ES-I3 (cell line): ENCODE data around the gene ZNF432.
"Not testable (repeated sequence)": the region's sequence is repeated elsewhere in the genome, so short reads cannot be mapped to it uniquely, and the experiment has no call there.

Experiments used
- H3K36me3 ChIP-seq: 2 replicates; pipeline ENCODE4 v1.6.1; 2013; ENCODE audit warnings: mild to moderate bottlenecking, low read length, control low read depth, moderate library complexity; ENCODE audit not compliant: insufficient read depth
- H3K4me1 ChIP-seq: 2 replicates; pipeline ENCODE4 v1.6.1; 2013; ENCODE audit warnings: mild to moderate bottlenecking, control low read depth, low read length; ENCODE audit not compliant: insufficient read depth
- H3K9ac ChIP-seq: 2 replicates; pipeline ENCODE4 v1.6.1; 2013; ENCODE audit warnings: low read depth, mild to moderate bottlenecking, low read length, moderate library complexity
- H3K9me3 ChIP-seq: 2 replicates; pipeline ENCODE4 v1.6.1; 2013; ENCODE audit warnings: mild to moderate bottlenecking, low read length, moderate library complexity; ENCODE audit not compliant: control insufficient read depth, insufficient read depth

ZNF432 gene

DNA sequence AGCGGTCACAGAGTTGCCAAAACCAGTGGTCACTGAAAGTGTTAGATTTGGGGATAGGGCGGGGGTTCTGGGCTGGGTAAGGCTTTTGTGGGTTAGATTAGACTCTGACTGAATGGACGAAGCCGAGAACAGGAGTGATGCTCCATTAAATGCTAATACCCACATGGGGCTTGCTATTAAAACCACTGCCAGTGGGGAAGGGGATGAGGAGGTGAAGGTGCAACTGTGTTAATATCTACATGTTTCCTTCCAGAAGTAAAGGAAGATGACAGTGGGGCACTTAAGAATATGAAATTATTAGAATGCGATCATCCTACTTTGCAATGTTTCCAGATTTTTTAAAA, 19.9 kb downstream of the ZNF432 start:
- Histone ChIP-seq H3K36me3 (peaks cover 18% of the 10 kb centered on the region; the same call in 1 of the 2 replicates), H3K4me1 (no peaks in the 10 kb centered on the region; the same call in 1 of the 2 replicates), H3K9ac (peak overlapping the region; percentile 83), H3K9me3 (peaks cover 6% of the 10 kb centered on the region)

DNA sequence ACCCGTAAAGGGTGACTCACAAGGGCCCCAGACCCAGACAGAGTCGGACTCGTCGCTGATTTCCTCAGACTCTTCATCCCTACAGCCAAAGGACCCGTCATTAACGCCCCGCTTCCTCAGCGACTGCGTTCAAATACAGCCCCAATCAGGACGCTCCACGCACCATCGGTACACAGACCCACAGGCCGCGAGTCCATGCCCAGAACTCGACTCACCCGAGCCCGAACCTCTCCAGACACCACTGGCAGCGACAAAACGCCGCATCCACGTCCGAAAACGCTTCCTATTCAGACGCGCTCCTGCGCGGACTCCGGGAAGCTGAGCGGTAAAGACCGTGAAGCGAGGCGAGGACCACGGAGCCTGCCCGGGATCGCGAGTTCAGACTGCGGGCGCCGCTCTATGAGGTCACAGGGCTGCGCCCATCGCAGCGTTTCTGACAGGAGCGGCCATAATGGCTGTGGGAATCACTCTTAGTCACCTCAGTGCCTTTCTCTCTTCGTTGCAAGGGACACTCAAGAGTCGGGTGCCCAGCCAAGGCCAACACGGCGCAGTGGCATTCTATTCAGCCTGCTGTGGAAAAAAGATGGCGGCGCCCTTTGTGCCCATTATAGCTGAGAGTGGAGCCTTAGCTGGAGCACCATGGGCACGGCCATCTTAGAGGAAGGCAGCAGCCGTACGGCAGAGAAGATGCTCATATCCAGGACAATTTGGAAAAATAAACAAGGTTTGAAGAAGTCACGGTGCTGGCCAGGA, 20.4 kb downstream of the ZNF432 start, which contains the start of gene ZNF614:
ZNF614 (minus strand) TSS at position 353 of the 753 bp plus-strand sequence. CDS start 2,634 bp downstream, outside the sequence.
- peaks cover 3% of the 10 kb centered on the region for H3K9me3 ChIP-seq

GRCh38 chr19:52026255-52026990, 22.2 kb downstream of the ZNF432 start:
- H3K36me3 ChIP-seq = peaks cover 21% of the 10 kb centered on the region; the same call in 1 of the 2 replicates
- not testable (repeated sequence) for H3K9me3 ChIP-seq, H3K9ac ChIP-seq, H3K4me1 ChIP-seq

More for the DNA sequence above, 20.4 kb downstream of the ZNF432 start, which contains the start of gene ZNF614:
- no peaks in the 10 kb centered on the region; the same call in 1 of the 2 replicates for H3K4me1 ChIP-seq
- peak within 1 kb of the TSS; percentile 83 for H3K9ac ChIP-seq
- peaks cover 21% of the 10 kb centered on the region; the same call in 1 of the 2 replicates for H3K36me3 ChIP-seq

GRCh38 chr19:52024478-52024877, 24.2 kb downstream of the ZNF432 start:
- peaks cover 29% of the 10 kb centered on the region; the same call in 1 of the 2 replicates for H3K36me3 ChIP-seq
- not testable (repeated sequence) for H3K4me1 ChIP-seq, H3K9ac ChIP-seq, H3K9me3 ChIP-seq

DNA sequence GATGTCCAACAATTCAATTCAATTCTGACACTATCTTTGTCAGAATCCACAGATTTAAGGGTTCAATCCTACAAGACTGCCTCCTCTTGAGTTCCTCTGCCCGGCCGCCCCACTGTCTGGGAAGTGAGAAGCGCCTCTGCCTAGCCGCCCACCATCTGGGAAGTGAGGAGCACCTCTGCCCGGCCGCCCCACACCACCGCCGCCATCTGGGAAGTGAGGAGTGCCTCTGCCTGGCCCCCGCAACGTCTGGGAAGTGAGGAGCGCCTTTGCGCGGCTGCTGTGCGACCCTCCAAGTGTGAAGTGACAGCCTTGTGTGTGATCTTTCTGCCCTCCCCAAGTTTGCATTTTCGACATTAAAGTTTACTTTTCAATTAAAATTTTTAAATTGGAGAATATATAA, 26.4 kb downstream of the ZNF432 start:
- peaks cover 35% of the 10 kb centered on the region; the same call in 1 of the 2 replicates for H3K36me3 ChIP-seq
- no peak overlapping the region for H3K9ac ChIP-seq
- no peaks in the 10 kb centered on the region; the same call in 1 of the 2 replicates for H3K9me3 ChIP-seq
- no peaks in the 10 kb centered on the region for H3K4me1 ChIP-seq

DNA sequence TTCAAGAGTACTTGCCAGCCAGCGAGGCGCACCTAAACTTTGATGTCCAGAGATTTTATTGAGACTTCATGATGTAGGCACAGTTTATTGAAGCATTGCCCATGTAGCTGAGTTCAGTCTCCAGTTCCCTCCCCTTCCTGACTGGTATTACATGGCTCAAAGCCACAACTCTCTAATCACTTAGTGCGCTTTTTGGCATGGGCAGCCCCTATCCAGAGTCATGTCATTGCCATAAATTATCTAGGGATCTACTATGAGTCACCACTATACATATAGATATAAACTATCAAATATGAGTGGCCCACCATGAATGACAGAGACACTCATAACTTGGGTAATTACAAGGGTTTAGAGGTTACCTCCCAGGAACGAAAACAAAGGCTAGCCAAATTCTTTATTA, 28.1 kb downstream of the ZNF432 start:
- H3K36me3 ChIP-seq = peaks cover 45% of the 10 kb centered on the region; the same call in 1 of the 2 replicates

GRCh38 chr19:52010674-52011073, 38.0 kb downstream of the ZNF432 start:
- Histone ChIP-seq H3K4me1 (no peaks in the 10 kb centered on the region), H3K9me3 (no peaks in the 10 kb centered on the region), H3K9ac (no peak overlapping the region), H3K36me3 (no peaks in the 10 kb centered on the region)

More for the DNA sequence above, 28.1 kb downstream of the ZNF432 start:
- H3K4me1 ChIP-seq = no peaks in the 10 kb centered on the region
- peaks cover 7% of the 10 kb centered on the region for H3K9me3 ChIP-seq
- no peak overlapping the region for H3K9ac ChIP-seq

GRCh38 chr19:52007806-52008557, 40.7 kb downstream of the ZNF432 start, which contains the start of gene ZNF615:
TSS of gene ZNF615 (minus strand) at chr19:52008211. CDS start at chr19:52003711, 4,500 bp downstream.
- Histone ChIP-seq H3K4me1 (no peaks in the 10 kb centered on the region), H3K9me3 (no peaks in the 10 kb centered on the region; the same call in 1 of the 2 replicates), H3K9ac (peak within 1 kb of the TSS; percentile 96), H3K36me3 (0 out of 2 replicates have a peak, but pooled peaks cover 3% of the 10 kb centered on the region)

DNA sequence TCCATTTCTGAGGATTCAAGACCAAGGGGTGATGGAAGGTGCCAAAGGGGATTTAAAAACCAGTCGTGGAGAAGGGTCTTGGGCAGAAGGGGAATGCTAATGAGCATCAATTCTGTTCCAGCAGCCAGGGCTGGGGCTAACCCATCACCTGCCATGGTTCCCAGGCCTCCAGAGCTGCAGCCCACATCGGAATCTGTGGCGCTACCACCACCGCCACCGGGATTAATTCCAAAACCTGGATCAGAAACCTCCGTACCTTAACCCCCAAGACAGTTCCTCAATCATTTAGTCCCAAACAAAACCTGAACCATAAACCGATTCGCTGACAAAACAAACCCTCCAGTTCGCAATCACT, 41.2 kb downstream of the ZNF432 start:
- H3K36me3 ChIP-seq = 0 out of 2 replicates have a peak, but pooled peaks cover 3% of the 10 kb centered on the region
- no peaks in the 10 kb centered on the region for H3K4me1 ChIP-seq
- H3K9me3 ChIP-seq = no peaks in the 10 kb centered on the region; the same call in 1 of the 2 replicates
- peak overlapping the region; percentile 96 for H3K9ac ChIP-seq

GRCh38 chr19:51994048-51994644, 54.5 kb downstream of the ZNF432 start:
- no peak overlapping the region for H3K9ac ChIP-seq
- no peaks in the 10 kb centered on the region for H3K4me1 ChIP-seq
- H3K9me3 ChIP-seq = peaks cover 39% of the 10 kb centered on the region
- peaks cover 21% of the 10 kb centered on the region; the same call in 1 of the 2 replicates for H3K36me3 ChIP-seq

- H3K36me3 ChIP-seq = peaks cover 21% of the 10 kb centered on the region; the same call in 1 of the 2 replicates
- no peak overlapping the region for H3K9ac ChIP-seq
- H3K4me1 ChIP-seq = no peaks in the 10 kb centered on the region
- H3K9me3 ChIP-seq = peaks cover 43% of the 10 kb centered on the region
Measured at GRCh38 chr19:51993422-51993821, 55.2 kb downstream of the ZNF432 start.

DNA sequence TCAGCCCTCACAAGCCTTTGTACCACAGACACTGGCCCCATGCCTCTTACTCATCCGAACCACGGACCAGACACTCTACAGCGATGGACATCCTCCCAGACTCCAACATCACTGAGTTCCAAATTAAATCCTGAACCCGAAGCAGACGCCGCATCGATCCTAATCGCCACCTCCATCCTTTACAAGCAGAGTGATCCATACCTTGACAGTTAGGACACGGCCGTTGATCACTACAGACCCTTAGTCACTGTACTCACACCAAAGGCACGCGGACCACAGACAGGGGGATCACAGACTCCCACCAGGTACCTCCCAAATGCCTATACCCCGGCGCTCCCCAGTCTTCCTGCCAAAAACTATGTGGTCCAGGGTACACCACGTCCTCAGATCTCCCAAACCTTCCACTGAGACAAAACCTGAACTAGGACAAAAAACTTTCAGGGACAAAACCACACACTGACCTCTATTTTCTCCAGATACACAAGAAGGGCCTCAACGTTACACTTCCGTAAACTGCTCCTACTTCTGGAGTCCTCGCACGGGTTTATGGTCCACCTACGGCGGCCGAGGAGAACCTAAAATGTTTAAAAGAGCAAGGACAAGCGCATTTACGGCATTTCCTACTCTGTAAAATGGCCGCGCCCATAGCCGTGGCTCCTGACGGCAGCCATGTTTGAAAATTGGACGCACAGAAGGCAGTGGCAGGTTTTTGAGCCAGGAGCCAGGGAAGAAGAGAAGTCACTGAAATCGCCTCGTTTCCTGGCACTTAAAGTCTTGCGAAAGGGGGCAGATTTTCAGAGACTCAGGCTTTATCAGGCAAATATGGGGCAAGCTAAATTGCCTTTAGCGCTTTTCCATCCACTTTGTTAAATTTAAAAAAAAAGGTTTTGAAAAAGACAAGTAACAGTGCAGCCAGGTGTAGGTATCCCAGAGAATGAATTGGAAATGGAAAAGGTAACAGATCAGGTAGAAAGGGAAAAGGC, 62.0 kb downstream of the ZNF432 start, which contains the start of gene ZNF350:
ZNF350 (minus strand) TSS at position 532 of the 983 bp plus-strand sequence. CDS start 12,480 bp downstream, outside the sequence.
- no peaks in the 10 kb centered on the region for H3K36me3 ChIP-seq
- peak within 1 kb of the TSS; percentile 66 for H3K9ac ChIP-seq
- peaks cover 14% of the 10 kb centered on the region for H3K9me3 ChIP-seq
- H3K4me1 ChIP-seq = no peaks in the 10 kb centered on the region

DNA sequence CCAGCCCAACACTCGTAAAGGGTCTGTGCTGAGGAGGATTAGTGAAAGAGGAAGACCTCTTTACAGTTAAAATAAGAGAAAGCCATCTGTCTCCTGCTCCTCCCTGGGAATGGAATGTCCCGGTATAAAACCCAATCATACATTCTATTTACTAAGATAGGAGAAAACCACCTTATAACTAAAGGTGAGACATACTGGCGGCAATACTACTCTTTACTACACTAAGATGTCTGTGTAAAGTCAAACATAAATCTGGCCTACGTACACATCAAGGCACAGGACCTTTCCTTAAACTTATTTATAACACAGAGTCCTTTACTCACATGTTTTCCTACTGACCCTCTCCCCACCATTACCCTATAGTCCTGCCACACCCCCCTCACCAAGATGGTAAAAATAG, 65.3 kb downstream of the ZNF432 start:
- Histone ChIP-seq H3K9me3 (peaks cover 18% of the 10 kb centered on the region), H3K4me1 (no peaks in the 10 kb centered on the region), H3K9ac (no peak overlapping the region), H3K36me3 (no peaks in the 10 kb centered on the region; the same call in 1 of the 2 replicates)
